ENCODE measurements around the gene NOSIP. TPM values are rescaled to one million over a fixed set of nuclear protein-coding genes. Genes with fewer than 3 reads are reported as not detected.
"Not testable (repeated sequence)": the region's sequence is repeated elsewhere in the genome, so short reads cannot be mapped to it uniquely, and the experiment has no call there.

The NOSIP gene, protein sequence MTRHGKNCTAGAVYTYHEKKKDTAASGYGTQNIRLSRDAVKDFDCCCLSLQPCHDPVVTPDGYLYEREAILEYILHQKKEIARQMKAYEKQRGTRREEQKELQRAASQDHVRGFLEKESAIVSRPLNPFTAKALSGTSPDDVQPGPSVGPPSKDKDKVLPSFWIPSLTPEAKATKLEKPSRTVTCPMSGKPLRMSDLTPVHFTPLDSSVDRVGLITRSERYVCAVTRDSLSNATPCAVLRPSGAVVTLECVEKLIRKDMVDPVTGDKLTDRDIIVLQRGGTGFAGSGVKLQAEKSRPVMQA
- total RNA-seq, result 124 TPM
- 100 to 1,000 TPM; 262 to 385 (median 285) TPM for polyA plus RNA-seq

GRCh38 chr19:49580264-49581006, at the start of gene NOSIP:
TSS of gene NOSIP (minus strand) at chr19:49580556. CDS start at chr19:49560691, 19,865 bp downstream.
- H3K36me3 ChIP-seq (ENCODE audit: control insufficient read depth, insufficient read depth, low read length), result peaks cover 15% of the 10 kb centered on the region
- DNase-seq, result peak; percentile 94 to 98 (median 95)
- Mint-ChIP-seq H3K27me3 (no peaks in the 10 kb centered on the region), H3K4me3 (peak within 1 kb of the TSS; percentile 88 to 97 (median 95)), H3K4me1 (peaks cover 16 to 40% (median 28%) of the 10 kb centered on the region in 4 donors), H3K9me3 (peaks cover 0 to 1% (median 0%) of the 10 kb centered on the region in 7 donors), H3K27ac (peak within 1 kb of the TSS; percentile 92 to 100 (median 96)), H3K36me3 (peaks cover 6% of the 10 kb centered on the region)
- H3K27me3 ChIP-seq (ENCODE audit: control insufficient read depth, insufficient read depth, low read length), result no peaks in the 10 kb centered on the region
- H3K9me3 ChIP-seq (ENCODE audit: control insufficient read depth in 2 of 2, low read length in 2 of 2), result no peaks in the 10 kb centered on the region
- peak within 1 kb of the TSS; percentile 71 for H3K27ac ChIP-seq (ENCODE audit: insufficient read depth, low read length, poor library complexity, severe bottlenecking)
- peak; percentile 98 to 100 for ATAC-seq (ENCODE audit: low read depth in 2 of 2)
- H3K4me1 ChIP-seq (ENCODE audit: control insufficient read depth, insufficient read depth, low read length, poor library complexity, severe bottlenecking), result peaks cover 28% of the 10 kb centered on the region
- H3K4me3 ChIP-seq (ENCODE audit: low read depth, low read length), result peak within 1 kb of the TSS; percentile 94

DNA sequence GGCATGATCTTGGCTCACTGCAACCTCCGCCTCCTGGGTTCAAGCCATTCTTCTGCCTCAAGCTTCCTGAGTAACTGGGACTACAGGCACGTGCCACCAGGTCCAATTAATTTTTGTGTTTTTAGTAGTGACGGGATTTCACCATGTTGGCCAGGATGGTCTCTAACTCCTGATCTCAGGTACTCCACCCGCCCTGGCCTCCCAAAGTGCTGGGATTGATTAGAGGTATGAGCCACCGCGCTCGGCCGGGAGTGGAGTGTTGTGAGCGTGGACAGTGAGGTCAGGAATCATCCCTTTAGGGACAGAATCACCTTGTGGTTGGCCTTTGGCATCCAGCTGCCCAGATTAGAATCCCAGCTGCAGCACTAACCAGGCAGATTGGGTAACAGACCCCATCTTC, 49.3 kb upstream of the NOSIP start:
- Mint-ChIP-seq H3K27me3 (no peaks in the 10 kb centered on the region), H3K4me1 (peaks cover 0 to 2% (median 0%) of the 10 kb centered on the region in 4 donors), H3K27ac (peak overlapping the region in 2 of 3 donors; percentile 31 to 69), H3K9me3 (peaks cover 0 to 1% (median 0%) of the 10 kb centered on the region in 7 donors), H3K36me3 (peaks cover 4% of the 10 kb centered on the region), H3K4me3 (no peak overlapping the region)
- peaks cover 4% of the 10 kb centered on the region for H3K36me3 ChIP-seq (ENCODE audit: control insufficient read depth, insufficient read depth, low read length)
- no peaks in the 10 kb centered on the region for H3K27me3 ChIP-seq (ENCODE audit: control insufficient read depth, insufficient read depth, low read length)
- no peak overlapping the region for H3K27ac ChIP-seq (ENCODE audit: insufficient read depth, low read length, poor library complexity, severe bottlenecking)
- ATAC-seq (ENCODE audit: low read depth in 2 of 2), result no peak
- no peaks in the 10 kb centered on the region for H3K9me3 ChIP-seq (ENCODE audit: control insufficient read depth in 2 of 2, low read length in 2 of 2)
- no peaks in the 10 kb centered on the region for H3K4me1 ChIP-seq (ENCODE audit: control insufficient read depth, insufficient read depth, low read length, poor library complexity, severe bottlenecking)
- H3K4me3 ChIP-seq (ENCODE audit: low read depth, low read length), result no peak overlapping the region
- DNase-seq, result no peak

- DNase-seq, result no peak
- Mint-ChIP-seq H3K27me3 (no peaks in the 10 kb centered on the region), H3K27ac (no peak overlapping the region), H3K4me3 (no peak overlapping the region), H3K9me3 (peaks cover 0 to 1% (median 0%) of the 10 kb centered on the region in 7 donors), H3K36me3 (peaks cover 18% of the 10 kb centered on the region), H3K4me1 (peaks cover 0 to 4% (median 2%) of the 10 kb centered on the region in 4 donors)
- no peaks in the 10 kb centered on the region for H3K4me1 ChIP-seq (ENCODE audit: control insufficient read depth, insufficient read depth, low read length, poor library complexity, severe bottlenecking)
- H3K27me3 ChIP-seq (ENCODE audit: control insufficient read depth, insufficient read depth, low read length), result no peaks in the 10 kb centered on the region
- H3K4me3 ChIP-seq (ENCODE audit: low read depth, low read length), result no peak overlapping the region
- no peaks in the 10 kb centered on the region for H3K9me3 ChIP-seq (ENCODE audit: control insufficient read depth in 2 of 2, low read length in 2 of 2)
- ATAC-seq (ENCODE audit: low read depth in 2 of 2), result no peak
- H3K27ac ChIP-seq (ENCODE audit: insufficient read depth, low read length, poor library complexity, severe bottlenecking), result no peak overlapping the region
- peaks cover 22% of the 10 kb centered on the region for H3K36me3 ChIP-seq (ENCODE audit: control insufficient read depth, insufficient read depth, low read length)
These were observed 45.9 kb upstream of the NOSIP start for GRCh38 chr19:49626226-49626625.

DNA sequence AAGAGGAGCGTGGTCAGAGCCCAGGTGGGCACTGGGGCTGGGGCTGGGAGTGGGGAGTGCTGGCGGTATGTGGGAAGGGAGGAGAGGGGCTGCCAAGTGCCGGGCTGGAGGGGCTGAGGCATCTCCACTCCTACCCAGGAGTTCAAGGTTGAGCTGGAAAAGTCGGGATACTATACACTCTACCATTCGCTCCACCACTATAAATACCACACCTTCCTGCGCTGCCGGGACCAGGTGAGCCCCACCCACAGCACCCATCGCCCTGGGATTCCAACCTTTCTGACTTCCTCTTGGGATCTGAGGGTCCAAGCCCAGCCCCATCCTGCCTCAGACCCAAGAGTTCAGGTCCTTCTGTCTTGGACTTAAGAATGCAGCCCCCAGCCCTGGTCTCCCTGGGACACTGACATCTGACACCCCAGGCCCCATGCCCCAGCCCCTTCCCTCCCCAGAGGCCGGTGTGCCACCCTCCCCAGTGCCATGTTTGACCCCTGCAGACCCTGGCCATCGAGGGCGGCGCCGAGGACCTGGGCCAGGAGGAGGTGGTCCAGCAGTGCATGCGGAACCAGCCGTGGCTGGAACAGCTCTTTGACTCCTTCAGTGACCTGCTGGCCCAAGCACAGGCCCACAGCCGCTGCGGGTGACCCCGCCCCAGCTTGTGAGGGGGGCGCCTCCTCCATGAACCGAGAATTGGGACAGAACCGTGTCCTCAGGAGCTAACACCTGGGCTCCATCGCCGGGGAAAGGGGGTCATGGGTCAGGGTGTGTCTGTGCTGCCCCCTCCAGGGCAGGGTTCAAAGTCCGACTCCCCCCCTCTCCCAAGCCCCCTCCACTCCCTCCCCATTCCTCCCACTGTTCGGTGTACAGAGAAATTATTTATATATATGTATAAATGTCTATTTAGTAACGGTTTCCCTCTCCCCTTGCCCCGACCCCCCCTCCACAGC, 44.9 kb upstream of the NOSIP start:
- Mint-ChIP-seq H3K27me3 (no peaks in the 10 kb centered on the region), H3K4me3 (no peak overlapping the region), H3K36me3 (peaks cover 18% of the 10 kb centered on the region), H3K27ac (no peak overlapping the region), H3K4me1 (peaks cover 0 to 4% (median 2%) of the 10 kb centered on the region in 4 donors), H3K9me3 (peaks cover 0 to 1% (median 0%) of the 10 kb centered on the region in 7 donors)
- Histone ChIP-seq H3K4me1 (ENCODE audit: control insufficient read depth, insufficient read depth, low read length, poor library complexity, severe bottlenecking) (no peaks in the 10 kb centered on the region), H3K36me3 (ENCODE audit: control insufficient read depth, insufficient read depth, low read length) (peaks cover 24% of the 10 kb centered on the region), H3K27ac (ENCODE audit: insufficient read depth, low read length, poor library complexity, severe bottlenecking) (no peak overlapping the region), H3K4me3 (ENCODE audit: low read depth, low read length) (no peak overlapping the region), H3K9me3 (ENCODE audit: control insufficient read depth in 2 of 2, low read length in 2 of 2) (no peaks in the 10 kb centered on the region), H3K27me3 (ENCODE audit: control insufficient read depth, insufficient read depth, low read length) (no peaks in the 10 kb centered on the region)
- DNase-seq (no peak), ATAC-seq (ENCODE audit: low read depth in 2 of 2) (no peak)

- not testable (repeated sequence) for H3K27ac Mint-ChIP-seq; H3K4me3 ChIP-seq (ENCODE audit: low read depth, low read length); H3K9me3 Mint-ChIP-seq; H3K9me3 ChIP-seq (ENCODE audit: control insufficient read depth in 2 of 2, low read length in 2 of 2); H3K4me3 Mint-ChIP-seq; H3K27me3 Mint-ChIP-seq; H3K27ac ChIP-seq (ENCODE audit: insufficient read depth, low read length, poor library complexity, severe bottlenecking); H3K27me3 ChIP-seq (ENCODE audit: control insufficient read depth, insufficient read depth, low read length); DNase-seq; ATAC-seq (ENCODE audit: low read depth in 2 of 2); H3K4me1 ChIP-seq (ENCODE audit: control insufficient read depth, insufficient read depth, low read length, poor library complexity, severe bottlenecking)
- Mint-ChIP-seq H3K36me3 (peaks cover 37% of the 10 kb centered on the region), H3K4me1 (peaks cover 0 to 16% (median 9%) of the 10 kb centered on the region in 4 donors)
- peaks cover 60% of the 10 kb centered on the region for H3K36me3 ChIP-seq (ENCODE audit: control insufficient read depth, insufficient read depth, low read length)
These were observed 37.5 kb upstream of the NOSIP start for GRCh38 chr19:49617860-49618259.

- no peak for DNase-seq
- peaks cover 5% of the 10 kb centered on the region for H3K4me1 ChIP-seq (ENCODE audit: control insufficient read depth, insufficient read depth, low read length, poor library complexity, severe bottlenecking)
- peaks cover 0 to 4% of the 10 kb centered on the region in 2 experiments for H3K9me3 ChIP-seq (ENCODE audit: control insufficient read depth in 2 of 2, low read length in 2 of 2)
- Mint-ChIP-seq H3K4me3 (no peak overlapping the region), H3K27me3 (no peaks in the 10 kb centered on the region), H3K36me3 (peaks cover 33% of the 10 kb centered on the region), H3K9me3 (peaks cover 0 to 1% (median 0%) of the 10 kb centered on the region in 7 donors), H3K27ac (no peak overlapping the region), H3K4me1 (peaks cover 0 to 20% (median 10%) of the 10 kb centered on the region in 4 donors)
- H3K27ac ChIP-seq (ENCODE audit: insufficient read depth, low read length, poor library complexity, severe bottlenecking), result no peak overlapping the region
- no peak overlapping the region for H3K4me3 ChIP-seq (ENCODE audit: low read depth, low read length)
- peaks cover 62% of the 10 kb centered on the region for H3K36me3 ChIP-seq (ENCODE audit: control insufficient read depth, insufficient read depth, low read length)
- no peaks in the 10 kb centered on the region for H3K27me3 ChIP-seq (ENCODE audit: control insufficient read depth, insufficient read depth, low read length)
- ATAC-seq (ENCODE audit: low read depth in 2 of 2), result no peak
These were observed 36.6 kb upstream of the NOSIP start for GRCh38 chr19:49616945-49617344.

DNA sequence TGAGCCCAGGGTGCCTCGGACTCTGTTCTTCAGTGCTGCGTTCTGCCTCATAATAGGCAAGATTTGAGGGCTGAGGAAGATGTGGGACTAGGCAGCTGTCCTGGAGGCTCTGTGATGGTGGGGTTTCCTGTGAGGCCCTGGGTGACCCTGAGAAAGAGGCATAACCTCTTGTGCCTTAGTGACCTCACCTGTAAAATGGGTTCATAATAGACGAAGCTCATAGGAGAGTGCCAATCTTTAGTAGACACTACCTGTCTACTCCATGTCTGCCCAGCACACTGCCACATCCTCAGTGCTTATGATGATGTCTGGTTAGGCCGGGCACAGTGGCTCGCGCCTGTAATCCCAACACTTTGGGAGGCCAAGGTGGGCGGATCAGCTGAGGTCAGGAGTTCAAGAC, 36.2 kb upstream of the NOSIP start:
- H3K4me3 Mint-ChIP-seq, result no peak overlapping the region
- H3K36me3 ChIP-seq (ENCODE audit: control insufficient read depth, insufficient read depth, low read length), result peaks cover 58% of the 10 kb centered on the region
- peaks cover 28% of the 10 kb centered on the region for H3K36me3 Mint-ChIP-seq
- ATAC-seq (ENCODE audit: low read depth in 2 of 2) (no peak), DNase-seq (no peak)
- no peak overlapping the region for H3K27ac ChIP-seq (ENCODE audit: insufficient read depth, low read length, poor library complexity, severe bottlenecking)
- peaks cover 0 to 4% of the 10 kb centered on the region in 2 experiments for H3K9me3 ChIP-seq (ENCODE audit: control insufficient read depth in 2 of 2, low read length in 2 of 2)
- H3K27ac Mint-ChIP-seq, result no peak overlapping the region
- H3K27me3 ChIP-seq (ENCODE audit: control insufficient read depth, insufficient read depth, low read length), result no peaks in the 10 kb centered on the region
- peaks cover 0 to 20% (median 9%) of the 10 kb centered on the region in 4 donors for H3K4me1 Mint-ChIP-seq
- no peaks in the 10 kb centered on the region for H3K27me3 Mint-ChIP-seq
- peaks cover 5% of the 10 kb centered on the region for H3K4me1 ChIP-seq (ENCODE audit: control insufficient read depth, insufficient read depth, low read length, poor library complexity, severe bottlenecking)
- peaks cover 0 to 1% (median 0%) of the 10 kb centered on the region in 7 donors for H3K9me3 Mint-ChIP-seq
- no peak overlapping the region for H3K4me3 ChIP-seq (ENCODE audit: low read depth, low read length)

Data from CD4-positive, CD25-positive, alpha-beta regulatory T cell (primary cell).